Measurements from ENCODE around the gene MAST1.
"Not testable (repeated sequence)": the region's sequence is repeated elsewhere in the genome, so short reads cannot be mapped to it uniquely, and the experiment has no call there.

Gene MAST1

DNA sequence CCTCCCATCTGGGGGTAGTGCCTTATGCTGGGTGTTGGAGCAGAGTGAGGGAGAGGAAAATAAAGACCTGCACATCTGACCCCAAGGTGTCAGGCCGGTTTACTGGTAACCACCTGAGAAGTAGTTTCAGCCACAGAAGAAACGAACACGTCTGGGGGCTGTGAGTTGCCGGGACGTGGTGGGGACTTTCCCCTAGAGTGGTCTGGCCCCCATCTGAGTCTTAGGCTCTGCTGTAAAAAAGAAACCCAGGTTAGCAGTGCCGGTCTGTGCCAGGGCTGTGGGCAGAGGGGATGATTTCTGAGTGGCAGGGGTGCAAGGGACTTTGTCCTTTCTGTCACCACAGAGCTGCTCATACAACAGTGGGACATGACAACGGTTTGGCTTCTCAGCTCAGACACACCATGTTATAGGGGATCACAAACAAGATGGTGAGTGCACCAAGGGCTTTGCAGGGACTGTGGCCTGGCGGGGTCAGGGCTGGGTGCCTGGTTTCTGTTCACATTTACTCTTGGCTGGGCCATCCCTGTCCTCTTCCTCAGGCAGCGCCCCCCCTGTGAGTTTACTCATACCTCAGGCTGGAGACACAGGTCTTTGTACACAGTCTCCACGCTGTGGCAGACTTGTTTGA lies 61.7 kb downstream of the MAST1 start:
- DNase-seq = no peak

DNA sequence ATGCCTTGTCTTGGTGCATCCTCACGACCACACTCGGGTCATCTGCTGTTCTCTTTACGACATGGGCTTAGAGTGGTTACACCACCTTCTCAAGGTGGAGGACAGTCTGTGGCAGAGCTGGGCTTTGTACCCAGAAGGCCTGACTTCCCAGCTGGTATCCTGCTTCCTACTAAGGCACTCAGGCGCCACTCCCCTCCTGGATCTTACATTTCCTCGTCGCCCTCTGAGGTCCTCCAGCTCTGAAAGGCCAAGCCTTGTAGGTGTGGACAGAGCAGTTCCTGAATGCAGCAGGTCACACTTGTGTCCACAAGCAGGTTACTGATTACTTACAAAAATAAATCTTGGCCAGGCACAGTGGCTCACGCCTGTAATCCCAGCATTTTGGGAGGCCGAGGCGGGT lies 68.9 kb downstream of the MAST1 start:
- no peak for DNase-seq

DNA sequence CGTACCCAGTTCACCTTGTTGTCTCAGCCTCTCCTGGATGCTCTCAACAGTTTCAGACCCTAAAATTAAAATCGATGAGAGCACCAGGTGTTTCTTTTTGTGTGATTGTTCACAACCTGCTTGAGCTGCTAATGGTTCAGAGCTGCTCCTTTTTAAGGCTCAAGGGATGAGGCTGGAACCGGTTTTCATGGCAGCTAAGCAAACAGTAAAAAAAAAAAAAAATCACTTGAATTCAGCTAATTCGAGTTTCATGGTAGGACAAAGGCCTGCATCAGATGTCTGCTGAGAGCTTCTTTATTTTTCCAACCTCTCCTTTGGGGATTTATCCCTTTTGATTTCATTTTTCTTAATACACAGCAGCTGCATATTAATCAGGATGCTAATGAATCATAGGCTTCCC lies 74.3 kb downstream of the MAST1 start:
- DNase-seq = no peak

DNA sequence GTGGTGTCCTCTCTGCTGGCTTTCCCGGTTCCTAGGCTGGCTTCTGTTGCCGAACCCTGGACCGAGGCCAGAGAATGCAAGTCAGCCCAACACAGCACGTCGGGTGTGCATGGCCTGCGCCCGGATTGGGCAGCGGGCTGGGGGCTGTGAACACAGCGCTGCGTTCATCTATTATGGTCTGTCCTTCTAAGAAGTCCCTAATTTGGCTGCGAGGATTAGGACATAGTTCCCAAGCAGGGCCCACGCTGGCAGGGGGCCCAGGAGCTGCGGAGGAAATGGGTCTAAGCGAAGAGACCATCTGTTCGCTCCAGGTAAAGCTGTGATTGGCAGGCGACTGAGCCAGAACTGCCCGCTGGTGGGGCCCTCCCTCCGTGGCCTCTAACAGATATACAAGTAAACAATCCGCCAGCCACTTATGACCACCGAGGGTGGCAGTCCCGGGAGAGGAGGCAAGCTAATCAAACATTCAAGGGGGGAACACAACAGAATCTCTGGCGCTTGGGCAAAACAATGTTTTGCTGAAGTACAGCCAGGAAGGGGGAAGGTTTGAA lies 74.8 kb downstream of the MAST1 start:
- no peak for DNase-seq

DNA sequence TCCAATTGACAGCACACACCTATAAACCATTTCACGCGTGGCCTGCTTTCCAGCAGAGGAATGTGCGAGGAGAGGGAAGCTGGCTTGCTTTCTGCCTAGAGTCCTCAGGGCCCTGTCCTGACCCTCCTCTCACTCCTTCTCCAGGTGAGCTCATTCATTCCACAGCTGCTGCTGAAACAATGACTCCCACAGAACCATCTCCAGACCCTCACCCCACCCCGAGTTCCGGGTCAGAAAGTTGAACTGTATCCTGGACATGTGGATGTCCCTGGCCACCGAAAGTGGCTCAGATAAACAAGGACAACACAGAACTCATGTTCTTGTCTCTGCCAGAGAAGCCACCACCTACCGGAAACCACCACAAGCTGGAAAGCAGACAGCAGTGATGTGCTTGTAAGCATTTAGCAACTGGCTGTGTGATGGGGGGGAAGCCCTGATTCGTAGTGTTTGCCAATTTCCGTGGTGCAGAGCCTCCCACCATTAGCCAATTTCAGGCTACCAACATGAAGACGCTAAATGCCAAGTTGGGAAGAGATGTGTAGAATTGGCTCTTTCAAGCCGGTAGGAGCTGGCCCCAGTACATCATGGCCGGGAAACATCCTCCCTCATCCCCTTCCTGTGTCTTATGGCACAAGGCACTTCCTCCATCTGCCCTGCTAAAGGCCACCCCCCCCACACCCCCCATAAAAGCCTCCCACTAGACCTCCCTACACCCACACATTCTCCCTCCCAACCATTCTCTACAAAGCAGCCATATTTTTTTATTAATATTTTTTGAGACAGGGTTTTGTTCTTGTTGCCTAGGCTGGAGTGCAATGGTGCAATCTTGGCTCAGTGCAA lies 75.8 kb downstream of the MAST1 start:
- DNase-seq = peak; percentile 64

DNA sequence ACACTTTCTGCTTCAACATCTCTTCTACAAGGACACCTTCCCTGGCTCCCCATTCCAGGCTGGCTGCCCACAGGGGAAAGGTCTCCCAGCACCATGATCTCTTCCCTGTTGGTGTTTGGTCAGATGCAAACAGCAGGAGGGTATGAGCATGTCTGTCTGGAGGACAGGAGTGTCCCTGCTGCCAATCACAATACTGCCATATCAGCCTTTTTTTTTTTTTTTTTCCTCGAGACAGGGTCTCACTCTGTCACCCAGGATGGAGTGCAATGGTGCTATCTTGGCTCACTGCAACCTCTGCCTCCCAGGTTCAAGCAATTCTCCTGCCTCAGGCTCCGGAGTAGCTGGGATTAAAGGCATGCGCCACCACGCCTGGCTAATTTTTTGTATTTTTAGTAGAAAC lies 77.5 kb downstream of the MAST1 start:
- not testable (repeated sequence) for DNase-seq

DNA sequence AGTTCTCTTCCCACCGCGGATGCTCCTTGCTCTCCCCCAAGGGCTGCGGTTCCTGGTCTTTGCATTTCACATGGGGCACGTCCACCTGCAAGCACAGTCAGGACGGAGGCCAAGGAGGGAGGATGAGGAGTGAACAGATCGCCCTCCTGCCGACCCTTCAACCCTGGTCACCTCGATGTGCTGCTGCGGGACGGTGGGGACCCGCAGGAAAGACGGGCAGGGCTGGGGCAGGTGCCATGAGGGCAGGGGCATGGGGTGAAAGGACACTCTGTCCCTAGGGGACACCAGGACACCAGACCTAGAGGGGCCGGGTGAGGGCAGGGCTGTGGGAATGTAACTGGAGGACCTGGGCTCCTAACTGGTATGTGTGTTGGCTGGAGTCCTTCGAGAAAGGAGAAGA lies 79.9 kb downstream of the MAST1 start:
- no peak for DNase-seq

DNA sequence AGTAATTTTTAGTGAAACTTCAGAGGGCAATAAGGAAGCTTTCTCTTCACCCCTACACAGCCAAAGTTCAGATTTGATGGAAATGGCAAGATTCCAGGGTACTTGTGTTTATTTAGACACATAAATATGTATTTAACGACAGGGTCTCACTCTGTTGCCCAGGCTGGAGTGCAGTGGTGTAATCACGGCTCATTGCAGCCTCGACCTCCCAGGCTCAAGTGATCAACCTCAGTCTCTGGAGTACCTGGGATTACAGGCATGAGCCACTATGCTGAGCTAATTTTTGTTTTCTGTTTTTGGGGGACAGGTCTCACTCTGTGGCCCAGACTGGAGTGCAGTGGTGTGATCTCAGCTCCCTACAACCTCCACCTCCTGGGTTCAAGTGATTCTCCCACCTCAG lies 82.7 kb downstream of the MAST1 start:
- DNase-seq = no peak

DNA sequence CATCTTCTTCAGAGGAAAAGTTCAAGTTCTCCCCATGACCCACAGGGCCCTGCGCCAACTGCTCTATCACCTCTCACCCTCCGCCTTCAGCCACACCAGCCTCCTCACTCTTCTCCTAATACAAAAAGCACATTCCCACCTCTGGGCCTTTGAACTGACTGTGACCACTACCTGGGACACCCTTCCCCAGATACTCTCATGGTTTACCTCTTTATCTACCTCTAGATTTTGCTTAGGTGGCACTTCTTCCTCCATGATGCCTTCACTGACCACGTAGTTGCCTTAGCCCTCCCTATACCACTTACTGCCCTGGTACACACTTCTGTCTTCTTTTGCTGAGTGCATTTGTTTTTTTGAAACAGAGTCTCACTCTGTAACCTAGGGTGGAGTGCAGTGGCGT lies 84.6 kb downstream of the MAST1 start:
- DNase-seq = no peak

All from activated gamma-delta T cell treated with Interleukin-2 at 50 U/mL for 16 hours (primary cell).